Hepatocyte (in vitro differentiated cells): ENCODE measurements around the gene STK11. TPM values are rescaled to one million over a fixed set of nuclear protein-coding genes. Genes with fewer than 3 reads are reported as not detected.

Source experiments
- DNase-seq: peaks from one replicate; pipeline ENCODE4 v3.0.0-alpha.2; 2016; ENCODE audit warnings: low spot score
- H2AFZ ChIP-seq: fragments of 200-600 bp; sonication (generic); 2 replicates; pipeline ENCODE4 v1.6.0; 2016; ENCODE audit warnings: antibody characterized with exemption, mild to moderate bottlenecking
- H3K27ac ChIP-seq: fragments of 200-600 bp; sonication (generic); 2 replicates; pipeline ENCODE4 v1.5.1; 2016; ENCODE audit warnings: mild to moderate bottlenecking
- H3K27me3 ChIP-seq: fragments of 200-600 bp; sonication (generic); 2 replicates; pipeline ENCODE4 v1.6.1; 2016
- H3K36me3 ChIP-seq: fragments of 200-600 bp; sonication (generic); replicated peaks from 2 replicates; pipeline ENCODE4 v1.5.1; 2016; ENCODE audit warnings: low read depth; ENCODE audit not compliant: insufficient read depth
- H3K4me1 ChIP-seq: fragments of 200-600 bp; sonication (generic); 2 replicates; pipeline ENCODE4 v1.5.1; 2016; ENCODE audit warnings: mild to moderate bottlenecking, moderate library complexity; ENCODE audit not compliant: insufficient read depth
- H3K4me2 ChIP-seq: fragments of 200-600 bp; sonication (generic); 2 replicates; pipeline ENCODE4 v1.6.0; 2016
- H3K4me3 ChIP-seq: fragments of 200-600 bp; sonication (generic); 2 replicates; pipeline ENCODE4 v1.5.1; 2016; ENCODE audit warnings: mild to moderate bottlenecking
- H3K79me2 ChIP-seq: fragments of 200-600 bp; sonication (generic); 2 replicates; pipeline ENCODE4 v1.6.0; 2017; ENCODE audit warnings: mild to moderate bottlenecking
- H3K9me2 ChIP-seq: fragments of 200-600 bp; sonication (generic); replicated peaks from 2 replicates; pipeline ENCODE4 v1.6.0; 2017; ENCODE audit warnings: mild to moderate bottlenecking; ENCODE audit not compliant: insufficient read depth
- H3K9me3 ChIP-seq: fragments of 200-600 bp; sonication (generic); 2 replicates; pipeline ENCODE4 v1.5.1; 2016; ENCODE audit warnings: low read depth, mild to moderate bottlenecking
- H4K20me1 ChIP-seq: fragments of 200-600 bp; sonication (generic); 2 replicates; pipeline ENCODE4 v1.6.0; 2016; ENCODE audit warnings: mild to moderate bottlenecking; ENCODE audit not compliant: insufficient read depth, poor library complexity, severe bottlenecking
- EZH2 ChIP-seq: fragments of 200-600 bp; sonication (generic); IDR thresholded peaks from 2 replicates; pipeline ENCODE4 v1.6.1; 2016; ENCODE audit warnings: antibody characterized with exemption, mild to moderate bottlenecking, borderline replicate concordance
- EZH2phosphoT487 ChIP-seq: fragments of 200-600 bp; sonication (generic); IDR thresholded peaks from one replicate; pipeline ENCODE4 v1.6.1; 2018; ENCODE audit warnings: antibody characterized with exemption, mild to moderate bottlenecking, low read depth, moderate library complexity; ENCODE audit not compliant: unreplicated experiment, severe bottlenecking
- WGBS: methylation state at CpG from one replicate; pipeline ENCODE4 v1.1.6; 2016; ENCODE audit warnings: low lambda C conversion rate; ENCODE audit errors: missing lambda C conversion rate; 5-methylcytosine and 5-hydroxymethylcytosine counted together
- polyA plus RNA-seq: library from polyadenylated mRNA; unstranded; fragments of >200 nt; fragmentation: Nextera tagmentation; extraction: Ambion mirVana; gene quantifications from 2 replicates; pipeline ENCODE4 v1.2.1, GENCODE V29; 2016
- total RNA-seq: library from RNA; depleted of rRNA; stranded (reverse); fragments of >200 nt; gene quantifications from 2 replicates; pipeline ENCODE4 v1.2.3, GENCODE V29; 2014
- TF ChIP-seq, protein P1 (sequence below): fragments of 200-600 bp; sonication (generic); IDR thresholded peaks from 2 replicates; pipeline ENCODE4 v1.5.1; 2016; ENCODE audit warnings: antibody characterized with exemption, mild to moderate bottlenecking; ENCODE audit not compliant: poor library complexity

The STK11 gene
- total and polyA plus RNA-seq, 2 experiments from 2014 or later, result 48.9 to 76.6 TPM

GRCh38 chr19:1270854-1271527, 65.4 kb downstream of the STK11 start:
- Histone ChIP-seq H3K36me3 (peaks cover 5% of the 10 kb centered on the region), H3K4me1 (peaks cover 53% of the 10 kb centered on the region), H2AFZ (no peak overlapping the region), H3K4me3 (peak overlapping the region; percentile 83), H3K4me2 (peak overlapping the region; percentile 98), H3K79me2 (peaks cover 71% of the 10 kb centered on the region), H3K27ac (peak overlapping the region; percentile 93), H3K27me3 (no peaks in the 10 kb centered on the region), H3K9me2 (no peaks in the 10 kb centered on the region), H4K20me1 (peaks cover 50% of the 10 kb centered on the region), H3K9me3 (no peaks in the 10 kb centered on the region)
- DNase-seq, result no peak
- TF ChIP-seq, protein P1, sequence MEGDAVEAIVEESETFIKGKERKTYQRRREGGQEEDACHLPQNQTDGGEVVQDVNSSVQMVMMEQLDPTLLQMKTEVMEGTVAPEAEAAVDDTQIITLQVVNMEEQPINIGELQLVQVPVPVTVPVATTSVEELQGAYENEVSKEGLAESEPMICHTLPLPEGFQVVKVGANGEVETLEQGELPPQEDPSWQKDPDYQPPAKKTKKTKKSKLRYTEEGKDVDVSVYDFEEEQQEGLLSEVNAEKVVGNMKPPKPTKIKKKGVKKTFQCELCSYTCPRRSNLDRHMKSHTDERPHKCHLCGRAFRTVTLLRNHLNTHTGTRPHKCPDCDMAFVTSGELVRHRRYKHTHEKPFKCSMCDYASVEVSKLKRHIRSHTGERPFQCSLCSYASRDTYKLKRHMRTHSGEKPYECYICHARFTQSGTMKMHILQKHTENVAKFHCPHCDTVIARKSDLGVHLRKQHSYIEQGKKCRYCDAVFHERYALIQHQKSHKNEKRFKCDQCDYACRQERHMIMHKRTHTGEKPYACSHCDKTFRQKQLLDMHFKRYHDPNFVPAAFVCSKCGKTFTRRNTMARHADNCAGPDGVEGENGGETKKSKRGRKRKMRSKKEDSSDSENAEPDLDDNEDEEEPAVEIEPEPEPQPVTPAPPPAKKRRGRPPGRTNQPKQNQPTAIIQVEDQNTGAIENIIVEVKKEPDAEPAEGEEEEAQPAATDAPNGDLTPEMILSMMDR, result no peak
- TF ChIP-seq EZH2phosphoT487 (no peak), EZH2 (no peak)
- 92% methylated on average over 26 of the region's 26 CpGs for WGBS

- Histone ChIP-seq H3K79me2 (peaks cover 79% of the 10 kb centered on the region), H2AFZ (no peak overlapping the region), H3K9me3 (no peaks in the 10 kb centered on the region), H4K20me1 (peaks cover 50% of the 10 kb centered on the region), H3K4me2 (peak overlapping the region; percentile 98), H3K27ac (peak overlapping the region; percentile 93), H3K4me3 (no peak overlapping the region), H3K27me3 (no peaks in the 10 kb centered on the region), H3K4me1 (peaks cover 55% of the 10 kb centered on the region), H3K9me2 (no peaks in the 10 kb centered on the region), H3K36me3 (peaks cover 5% of the 10 kb centered on the region)
- TF ChIP-seq, protein P1, result no peak
- no peak for TF ChIP-seq EZH2phosphoT487
- TF ChIP-seq EZH2, result no peak
- 93% methylated on average over 33 of the region's 37 CpGs for WGBS
- no peak for DNase-seq
Observed at GRCh38 chr19:1271528-1272422, 66.2 kb downstream of the STK11 start.

DNA sequence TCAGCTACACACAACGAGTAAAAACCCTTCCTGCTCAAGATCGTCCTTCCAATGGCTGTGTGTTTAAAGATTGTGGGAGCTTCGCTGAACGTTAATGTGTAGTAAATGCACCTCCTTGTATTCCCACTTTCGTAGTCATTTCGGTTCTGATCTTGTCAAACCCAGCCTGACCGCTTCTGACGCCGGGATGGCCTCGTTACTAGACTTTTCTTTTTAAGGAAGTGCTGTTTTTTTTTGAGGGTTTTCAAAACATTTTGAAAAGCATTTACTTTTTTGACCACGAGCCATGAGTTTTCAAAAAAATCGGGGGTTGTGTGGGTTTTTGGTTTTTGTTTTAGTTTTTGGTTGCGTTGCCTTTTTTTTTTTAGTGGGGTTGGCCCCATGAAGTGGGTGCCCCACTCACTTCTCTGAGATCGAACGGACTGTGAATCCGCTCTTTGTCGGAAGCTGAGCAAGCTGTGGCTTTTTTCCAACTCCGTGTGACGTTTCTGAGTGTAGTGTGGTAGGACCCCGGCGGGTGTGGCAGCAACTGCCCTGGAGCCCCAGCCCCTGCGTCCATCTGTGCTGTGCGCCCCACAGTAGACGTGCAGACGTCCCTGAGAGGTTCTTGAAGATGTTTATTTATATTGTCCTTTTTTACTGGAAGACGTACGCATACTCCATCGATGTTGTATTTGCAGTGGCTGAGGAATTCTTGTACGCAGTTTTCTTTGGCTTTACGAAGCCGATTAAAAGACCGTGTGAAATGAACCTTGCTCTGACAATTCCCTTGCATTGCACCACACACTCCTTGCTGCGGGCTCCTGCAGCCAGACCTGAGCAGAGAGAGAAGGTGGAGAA, 67.1 kb downstream of the STK11 start:
- H3K4me2 ChIP-seq, result no peak overlapping the region
- no peak overlapping the region for H3K4me3 ChIP-seq
- peaks cover 77% of the 10 kb centered on the region for H3K79me2 ChIP-seq
- peaks cover 50% of the 10 kb centered on the region for H4K20me1 ChIP-seq
- no peaks in the 10 kb centered on the region for H3K9me2 ChIP-seq
- peaks cover 5% of the 10 kb centered on the region for H3K36me3 ChIP-seq
- no peak for DNase-seq
- no peaks in the 10 kb centered on the region for H3K27me3 ChIP-seq
- 90% methylated on average over 33 of the region's 33 CpGs for WGBS
- no peak overlapping the region for H2AFZ ChIP-seq
- H3K9me3 ChIP-seq, result no peaks in the 10 kb centered on the region
- H3K4me1 ChIP-seq, result peaks cover 51% of the 10 kb centered on the region
- H3K27ac ChIP-seq, result no peak overlapping the region
- TF ChIP-seq, protein P1, result no peak
- no peak for TF ChIP-seq EZH2
